Endothelial cell of umbilical vein (primary cell): Measurements from ENCODE around the gene KCNS1.

Experiments used
- EZH2 ChIP-seq: IDR thresholded peaks from 2 replicates; pipeline ENCODE4 v1.6.1; 2012; ENCODE audit warnings: borderline replicate concordance, low read depth, mild to moderate bottlenecking, moderate library complexity, low read length, inconsistent platforms; ENCODE audit not compliant: severe bottlenecking
- POLR2A ChIP-seq: IDR thresholded peaks from 2 replicates; pipeline ENCODE4 v1.6.1; 2012; ENCODE audit warnings: low read depth, mild to moderate bottlenecking, control low read depth, low read length
- POLR2AphosphoS5 ChIP-seq: IDR thresholded peaks from 2 replicates; pipeline ENCODE4 v1.6.1; 2012; ENCODE audit warnings: low read depth, mild to moderate bottlenecking, control low read depth, low read length, moderate library complexity; ENCODE audit not compliant: insufficient read depth
- TF ChIP-seq, protein P1 (sequence below), 2 donors: IDR thresholded peaks; 1 replicate in 1 of 2; 2 replicates in 1 of 2; pipeline ENCODE4 v1.5.1; 2011; ENCODE audit warnings: low read length in 2 of 2, mild to moderate bottlenecking in 2 of 2, moderate library complexity in 2 of 2, control low read depth in 1 of 2, inconsistent platforms in 1 of 2, low read depth in 1 of 2; ENCODE audit not compliant: insufficient read depth in 1 of 2; ENCODE audit errors: extremely low read depth in 1 of 2
- TF ChIP-seq, protein P2 (sequence below): IDR thresholded peaks from 2 replicates; pipeline ENCODE4 v1.6.1; 2011; ENCODE audit not compliant: insufficient read depth, insufficient read length

DNA sequence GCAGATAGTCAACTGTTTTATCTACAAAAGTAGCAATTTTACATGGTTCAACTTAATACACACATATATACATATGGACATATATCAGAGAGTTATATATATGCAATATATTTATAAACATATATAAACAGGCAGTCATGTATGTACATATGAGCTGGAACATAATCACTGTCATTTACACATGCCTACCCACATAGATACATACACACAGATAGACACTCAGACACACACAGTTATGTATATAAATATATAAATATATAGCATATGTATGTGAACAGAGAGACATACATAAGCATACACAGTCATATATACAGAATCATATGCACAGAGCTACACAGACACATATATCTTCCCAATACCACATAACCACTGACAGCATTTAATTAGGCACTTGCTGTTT lies 11.8 kb upstream of the KCNS1 start:
- TF ChIP-seq, protein P1, sequence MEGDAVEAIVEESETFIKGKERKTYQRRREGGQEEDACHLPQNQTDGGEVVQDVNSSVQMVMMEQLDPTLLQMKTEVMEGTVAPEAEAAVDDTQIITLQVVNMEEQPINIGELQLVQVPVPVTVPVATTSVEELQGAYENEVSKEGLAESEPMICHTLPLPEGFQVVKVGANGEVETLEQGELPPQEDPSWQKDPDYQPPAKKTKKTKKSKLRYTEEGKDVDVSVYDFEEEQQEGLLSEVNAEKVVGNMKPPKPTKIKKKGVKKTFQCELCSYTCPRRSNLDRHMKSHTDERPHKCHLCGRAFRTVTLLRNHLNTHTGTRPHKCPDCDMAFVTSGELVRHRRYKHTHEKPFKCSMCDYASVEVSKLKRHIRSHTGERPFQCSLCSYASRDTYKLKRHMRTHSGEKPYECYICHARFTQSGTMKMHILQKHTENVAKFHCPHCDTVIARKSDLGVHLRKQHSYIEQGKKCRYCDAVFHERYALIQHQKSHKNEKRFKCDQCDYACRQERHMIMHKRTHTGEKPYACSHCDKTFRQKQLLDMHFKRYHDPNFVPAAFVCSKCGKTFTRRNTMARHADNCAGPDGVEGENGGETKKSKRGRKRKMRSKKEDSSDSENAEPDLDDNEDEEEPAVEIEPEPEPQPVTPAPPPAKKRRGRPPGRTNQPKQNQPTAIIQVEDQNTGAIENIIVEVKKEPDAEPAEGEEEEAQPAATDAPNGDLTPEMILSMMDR (IDR thresholded peaks at IDR 0.05; ENCODE audit: extremely low read depth in 1 of 2, insufficient read depth in 1 of 2, low read depth in 1 of 2, low read length in 2 of 2), result no peak
- no peak for TF ChIP-seq POLR2A
- no peak for TF ChIP-seq POLR2AphosphoS5
- TF ChIP-seq EZH2, result no peak
- TF ChIP-seq, protein P2, sequence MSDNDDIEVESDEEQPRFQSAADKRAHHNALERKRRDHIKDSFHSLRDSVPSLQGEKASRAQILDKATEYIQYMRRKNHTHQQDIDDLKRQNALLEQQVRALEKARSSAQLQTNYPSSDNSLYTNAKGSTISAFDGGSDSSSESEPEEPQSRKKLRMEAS, result no peak
